Lower lobe of right lung (tissue), 2 donors: ENCODE data around the gene GPR37. TPM values are rescaled to one million over a fixed set of nuclear protein-coding genes. Genes with fewer than 3 reads are reported as not detected.

Experiments used
- ATAC-seq, 2 donors: fragments of 200-7000 bp; cut with Tn5 transposase; one replicate each; pipeline ENCODE4 v1.9.1; 2020 to 2022; ENCODE audit warnings: mild to moderate bottlenecking in 2 of 2, moderate library complexity in 2 of 2
- DNase-seq: peaks from one replicate; pipeline ENCODE4 v3.0.0-alpha.2; 2020
- H3K27ac ChIP-seq: fragments of 200-600 bp; one replicate; pipeline ENCODE4 v1.8.0; 2022
- H3K27me3 ChIP-seq: fragments of 200-600 bp; one replicate; pipeline ENCODE4 v1.8.0; 2022; ENCODE audit warnings: low read depth
- H3K36me3 ChIP-seq: fragments of 200-600 bp; one replicate; pipeline ENCODE4 v1.8.0; 2022; ENCODE audit warnings: mild to moderate bottlenecking
- H3K4me1 ChIP-seq: fragments of 200-600 bp; one replicate; pipeline ENCODE4 v1.8.0; 2022
- H3K4me3 ChIP-seq: fragments of 200-600 bp; one replicate; pipeline ENCODE4 v1.8.0; 2022; ENCODE audit warnings: mild to moderate bottlenecking
- H3K9me3 ChIP-seq: fragments of 200-600 bp; one replicate; pipeline ENCODE4 v1.8.0; 2022
- CTCF ChIP-seq: fragments of 200-600 bp; IDR thresholded peaks from one replicate; pipeline ENCODE4 v1.8.0; 2022; ENCODE audit warnings: antibody characterized with exemption, mild to moderate bottlenecking
- intact Hi-C: fragments of 100-400 bp; cut with DNase I; formaldehyde crosslinking; loops from one replicate; pipeline ENCODE4 v1.11.0; 2022
- total RNA-seq: library from RNA; stranded (reverse); fragmentation: NEBNext Ultra II Directional; extraction: Animal tissue kit (Norgen Biotek cat#: 25700); gene quantifications from one replicate; pipeline ENCODE4 v1.2.1, GENCODE V29; 2021
- donor health status: DM: no; HTN: yes; CAD: no; lungs with severe emphysema.

The GPR37 gene
- total RNA-seq, 1 donor from 2014 or later, result 0.59 TPM

GRCh38 chr7:124808206-124808605, 42.6 kb upstream of the GPR37 start:
- no peaks in the 10 kb centered on the region for H3K4me1 ChIP-seq
- no peak overlapping the region for H3K27ac ChIP-seq
- DNase-seq (no peak), ATAC-seq (no peak)
- TF ChIP-seq CTCF, result no peak
- H3K36me3 ChIP-seq, result no peaks in the 10 kb centered on the region
- no peaks in the 10 kb centered on the region for H3K27me3 ChIP-seq
- H3K4me3 ChIP-seq, result no peak overlapping the region
- no peaks in the 10 kb centered on the region for H3K9me3 ChIP-seq
- intact Hi-C loops, result no loop called here

GRCh38 chr7:124801330-124801895, 35.8 kb upstream of the GPR37 start:
- Histone ChIP-seq H3K4me1 (no peaks in the 10 kb centered on the region), H3K9me3 (no peaks in the 10 kb centered on the region), H3K27ac (no peak overlapping the region), H3K36me3 (no peaks in the 10 kb centered on the region), H3K4me3 (no peak overlapping the region), H3K27me3 (no peaks in the 10 kb centered on the region)
- no peak for DNase-seq
- intact Hi-C loops, result no loop called here
- TF ChIP-seq CTCF, result no peak
- ATAC-seq, result no peak

GRCh38 chr7:124800386-124800785, 34.8 kb upstream of the GPR37 start:
- TF ChIP-seq CTCF, result no peak
- Histone ChIP-seq H3K27me3 (no peaks in the 10 kb centered on the region), H3K9me3 (no peaks in the 10 kb centered on the region), H3K36me3 (no peaks in the 10 kb centered on the region), H3K4me1 (no peaks in the 10 kb centered on the region), H3K27ac (no peak overlapping the region), H3K4me3 (no peak overlapping the region)
- ATAC-seq (no peak), DNase-seq (no peak)
- intact Hi-C loops, result no loop called here

- intact Hi-C loops, result no loop called here
- ATAC-seq, result no peak
Measured at GRCh38 chr7:124799448-124799847, 33.9 kb upstream of the GPR37 start.

GRCh38 chr7:124796771-124797170, 31.2 kb upstream of the GPR37 start:
- intact Hi-C loops, result no loop called here
- Histone ChIP-seq H3K36me3 (no peaks in the 10 kb centered on the region), H3K4me3 (no peak overlapping the region), H3K27me3 (no peaks in the 10 kb centered on the region), H3K27ac (no peak overlapping the region), H3K4me1 (no peaks in the 10 kb centered on the region), H3K9me3 (no peaks in the 10 kb centered on the region)
- TF ChIP-seq CTCF, result no peak
- no peak for ATAC-seq
- no peak for DNase-seq

More at GRCh38 chr7:124799448-124799847, 33.9 kb upstream of the GPR37 start:
- Histone ChIP-seq H3K4me3 (no peak overlapping the region), H3K27ac (no peak overlapping the region), H3K27me3 (no peaks in the 10 kb centered on the region), H3K36me3 (no peaks in the 10 kb centered on the region), H3K9me3 (no peaks in the 10 kb centered on the region), H3K4me1 (no peaks in the 10 kb centered on the region)
- no peak for TF ChIP-seq CTCF
- DNase-seq, result no peak

- Histone ChIP-seq H3K36me3 (no peaks in the 10 kb centered on the region), H3K9me3 (no peaks in the 10 kb centered on the region), H3K27ac (no peak overlapping the region), H3K4me1 (no peaks in the 10 kb centered on the region), H3K27me3 (no peaks in the 10 kb centered on the region), H3K4me3 (no peak overlapping the region)
- no peak for ATAC-seq
- TF ChIP-seq CTCF, result no peak
- DNase-seq, result no peak
- intact Hi-C loops, result no loop called here
Measured at GRCh38 chr7:124792696-124793095, 27.1 kb upstream of the GPR37 start.
